Measurements from ENCODE around the gene HSBP1.

DNA sequence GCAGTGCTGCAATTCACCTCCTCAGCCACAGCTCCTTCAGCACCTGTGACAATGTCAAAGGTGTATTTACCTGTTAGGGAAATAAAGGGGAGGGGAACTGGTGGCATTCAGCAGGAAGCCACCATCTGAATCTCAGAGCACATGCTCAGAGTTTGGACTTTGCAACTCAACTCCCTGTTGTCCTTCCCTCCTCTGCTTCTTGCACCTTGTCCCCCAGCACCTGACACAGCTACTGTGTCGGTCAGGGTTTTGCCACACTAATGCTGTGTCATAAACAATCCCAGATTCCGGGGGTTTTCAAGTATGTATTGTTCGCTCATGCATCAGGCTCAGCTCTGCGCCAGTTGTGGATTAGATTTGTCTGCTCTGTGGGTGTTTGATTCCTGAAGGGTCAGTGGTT is 43.7 kb downstream of the HSBP1 start:
- TF ChIP-seq, protein P1, sequence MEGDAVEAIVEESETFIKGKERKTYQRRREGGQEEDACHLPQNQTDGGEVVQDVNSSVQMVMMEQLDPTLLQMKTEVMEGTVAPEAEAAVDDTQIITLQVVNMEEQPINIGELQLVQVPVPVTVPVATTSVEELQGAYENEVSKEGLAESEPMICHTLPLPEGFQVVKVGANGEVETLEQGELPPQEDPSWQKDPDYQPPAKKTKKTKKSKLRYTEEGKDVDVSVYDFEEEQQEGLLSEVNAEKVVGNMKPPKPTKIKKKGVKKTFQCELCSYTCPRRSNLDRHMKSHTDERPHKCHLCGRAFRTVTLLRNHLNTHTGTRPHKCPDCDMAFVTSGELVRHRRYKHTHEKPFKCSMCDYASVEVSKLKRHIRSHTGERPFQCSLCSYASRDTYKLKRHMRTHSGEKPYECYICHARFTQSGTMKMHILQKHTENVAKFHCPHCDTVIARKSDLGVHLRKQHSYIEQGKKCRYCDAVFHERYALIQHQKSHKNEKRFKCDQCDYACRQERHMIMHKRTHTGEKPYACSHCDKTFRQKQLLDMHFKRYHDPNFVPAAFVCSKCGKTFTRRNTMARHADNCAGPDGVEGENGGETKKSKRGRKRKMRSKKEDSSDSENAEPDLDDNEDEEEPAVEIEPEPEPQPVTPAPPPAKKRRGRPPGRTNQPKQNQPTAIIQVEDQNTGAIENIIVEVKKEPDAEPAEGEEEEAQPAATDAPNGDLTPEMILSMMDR (IDR thresholded peaks at IDR 0.05), result no peak
- TF ChIP-seq EZH2 (IDR thresholded peaks at IDR 0.05), result no peak

Data from neural progenitor cell (in vitro differentiated cells).